Central memory CD8-positive, alpha-beta T cell (primary cell): Measurements from ENCODE around the gene C16orf86.

ENCODE experiments used
- ATAC-seq: fragments of 150-1000 bp; cut with Tn5 transposase; replicated peaks from 2 replicates; pipeline ENCODE4 v1.10.0; 2022; ENCODE audit warnings: mild to moderate bottlenecking, moderate FRiP score, moderate number of reproducible peaks; ENCODE audit not compliant: poor library complexity, severe bottlenecking; ENCODE audit errors: extremely low read depth
- DNase-seq, 2 donors: peaks; one replicate each; pipeline ENCODE4 v3.0.0; 2021; ENCODE audit warnings: low spot score in 2 of 2
- H3K27ac Mint-ChIP-seq: one replicate; pipeline ENCODE4 v1.8.0; 2022; ENCODE audit warnings: low read depth, mild to moderate bottlenecking, moderate library complexity, mixed read lengths
- H3K27me3 Mint-ChIP-seq: one replicate; pipeline ENCODE4 v1.8.0; 2022; ENCODE audit warnings: mixed read lengths
- H3K36me3 Mint-ChIP-seq: one replicate; pipeline ENCODE4 v1.8.0; 2022; ENCODE audit warnings: mild to moderate bottlenecking, moderate library complexity, mixed read lengths; ENCODE audit not compliant: insufficient read depth
- H3K4me1 Mint-ChIP-seq: one replicate; pipeline ENCODE4 v1.8.0; 2022; ENCODE audit warnings: mixed read lengths
- H3K4me3 Mint-ChIP-seq: one replicate; pipeline ENCODE4 v1.8.0; 2022; ENCODE audit warnings: mild to moderate bottlenecking, moderate library complexity, mixed read lengths
- H3K9me3 Mint-ChIP-seq: one replicate; pipeline ENCODE4 v1.8.0; 2022; ENCODE audit warnings: mixed read lengths

The C16orf86 gene

DNA sequence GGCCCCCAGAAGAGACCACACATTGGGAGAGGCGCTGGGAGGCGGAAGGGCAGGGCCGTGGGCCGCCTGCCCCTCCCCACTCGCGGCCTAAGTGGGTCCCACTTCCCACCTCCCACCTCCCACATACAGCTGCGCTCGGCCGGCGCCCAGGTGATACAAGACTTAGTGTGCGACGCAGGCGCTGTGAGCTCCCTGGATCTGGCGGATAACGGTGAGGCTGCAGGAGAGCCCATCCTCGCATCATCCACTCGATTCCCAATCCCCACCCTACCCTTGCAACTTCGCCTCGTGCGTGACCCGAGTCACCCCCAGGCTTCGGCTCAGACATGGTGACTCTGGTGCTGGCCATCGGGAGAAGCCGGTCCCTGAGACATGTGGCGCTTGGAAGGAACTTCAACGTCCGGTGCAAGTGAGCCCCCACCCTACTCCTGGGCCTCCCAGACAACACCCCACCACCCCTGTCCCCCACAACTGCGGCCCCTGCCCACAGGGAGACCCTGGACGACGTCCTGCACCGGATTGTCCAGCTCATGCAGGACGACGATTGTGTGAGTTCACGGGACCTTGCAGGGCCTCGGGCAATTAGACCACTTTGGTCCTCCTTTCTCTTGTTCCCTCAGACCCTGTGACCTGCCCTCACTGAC, 17.7 kb upstream of the C16orf86 start:
- Mint-ChIP-seq H3K27ac (no peak overlapping the region), H3K4me3 (no peak overlapping the region), H3K36me3 (peaks cover 19% of the 10 kb centered on the region), H3K4me1 (peaks cover 18% of the 10 kb centered on the region), H3K9me3 (no peaks in the 10 kb centered on the region), H3K27me3 (no peaks in the 10 kb centered on the region)
- no peak for DNase-seq
- no peak for ATAC-seq

DNA sequence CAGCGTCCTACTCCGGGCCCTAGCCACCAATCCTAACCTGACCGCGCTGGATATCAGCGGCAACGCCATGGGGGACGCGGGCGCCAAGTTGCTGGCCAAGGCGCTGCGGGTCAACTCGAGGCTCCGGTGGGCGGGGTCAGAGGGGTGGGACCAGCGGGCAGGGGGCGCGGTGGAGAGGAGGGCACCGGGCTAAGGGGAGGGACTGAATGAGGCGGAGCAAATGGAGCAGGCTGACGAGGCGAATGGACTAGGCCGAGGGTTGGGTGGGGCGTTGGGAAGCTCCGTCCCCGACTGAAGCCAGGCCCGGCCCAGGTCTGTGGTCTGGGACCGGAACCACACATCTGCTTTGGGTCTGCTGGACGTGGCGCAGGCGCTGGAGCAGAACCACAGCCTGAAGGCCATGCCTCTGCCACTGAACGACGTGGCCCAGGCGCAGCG, 17.1 kb upstream of the C16orf86 start:
- Mint-ChIP-seq H3K27me3 (no peaks in the 10 kb centered on the region), H3K4me1 (peaks cover 18% of the 10 kb centered on the region), H3K27ac (no peak overlapping the region), H3K9me3 (no peaks in the 10 kb centered on the region), H3K4me3 (no peak overlapping the region), H3K36me3 (peaks cover 19% of the 10 kb centered on the region)
- no peak for DNase-seq
- ATAC-seq, result no peak

DNA sequence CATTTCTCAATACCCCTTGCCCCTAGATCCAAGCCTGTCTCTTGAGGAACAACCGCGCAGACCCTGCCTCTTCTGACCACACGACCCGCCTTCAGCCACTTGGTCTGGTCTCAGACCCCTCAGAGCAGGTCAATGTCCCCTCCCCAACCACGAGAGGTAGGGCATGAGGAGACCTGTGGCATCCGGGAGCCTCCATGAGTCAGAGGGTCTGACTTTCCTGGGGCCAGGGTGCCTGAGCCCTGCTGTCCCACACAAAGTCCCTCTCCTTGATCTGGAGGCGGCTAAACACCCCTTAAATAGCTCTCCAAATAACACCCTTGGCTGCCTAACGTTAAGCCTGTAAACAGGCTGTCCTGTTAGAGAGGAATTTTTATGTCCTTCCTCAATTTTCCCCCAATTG, 16.6 kb upstream of the C16orf86 start:
- H3K9me3 Mint-ChIP-seq, result no peaks in the 10 kb centered on the region
- DNase-seq (no peak), ATAC-seq (no peak)
- H3K27me3 Mint-ChIP-seq, result no peaks in the 10 kb centered on the region
- H3K4me1 Mint-ChIP-seq, result peaks cover 18% of the 10 kb centered on the region
- no peak overlapping the region for H3K4me3 Mint-ChIP-seq
- peaks cover 21% of the 10 kb centered on the region for H3K36me3 Mint-ChIP-seq
- peak overlapping the region; percentile 32 for H3K27ac Mint-ChIP-seq

DNA sequence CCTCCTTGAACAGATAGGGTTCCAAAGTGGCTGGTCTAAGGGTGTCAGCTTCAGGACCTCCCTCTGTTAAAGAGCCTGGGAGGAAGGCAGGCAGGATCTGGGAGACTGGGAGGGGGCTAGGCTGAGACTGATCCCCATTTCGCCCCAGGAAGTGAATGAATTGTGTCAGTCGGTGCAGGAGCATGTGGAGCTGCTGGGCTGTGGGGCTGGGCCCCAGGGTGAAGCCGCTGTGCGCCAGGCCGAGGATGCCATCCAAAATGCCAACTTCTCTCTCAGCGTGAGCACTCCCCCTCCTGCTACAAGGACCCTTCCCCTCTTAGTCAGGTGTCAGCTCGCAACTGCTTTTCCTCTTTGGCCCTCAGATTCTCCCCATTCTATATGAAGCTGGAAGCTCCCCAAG, 15.6 kb upstream of the C16orf86 start:
- Mint-ChIP-seq H3K4me3 (no peak overlapping the region), H3K27ac (peak overlapping the region; percentile 32), H3K9me3 (no peaks in the 10 kb centered on the region), H3K4me1 (peaks cover 24% of the 10 kb centered on the region), H3K27me3 (no peaks in the 10 kb centered on the region), H3K36me3 (peaks cover 22% of the 10 kb centered on the region)
- DNase-seq, result no peak
- ATAC-seq, result no peak

DNA sequence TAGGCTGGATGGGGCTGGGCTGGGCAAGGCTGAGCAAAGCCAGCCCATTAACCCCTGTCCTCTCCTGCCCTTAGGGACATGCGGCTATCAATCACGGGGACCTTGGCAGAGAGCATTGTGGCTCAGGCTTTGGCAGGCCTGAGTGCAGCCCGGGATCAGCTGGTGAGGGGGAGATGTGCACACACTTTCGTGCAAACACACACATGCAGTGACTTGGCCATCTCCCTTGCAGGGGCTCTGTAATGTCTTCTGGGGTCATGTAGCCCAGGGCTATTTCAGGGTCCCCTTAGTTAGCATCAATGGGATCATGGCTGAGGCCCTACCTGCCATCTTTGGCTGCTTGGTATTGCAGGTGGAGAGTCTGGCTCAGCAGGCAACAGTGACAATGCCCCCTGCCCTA, 14.8 kb upstream of the C16orf86 start:
- Mint-ChIP-seq H3K36me3 (peaks cover 22% of the 10 kb centered on the region), H3K9me3 (no peaks in the 10 kb centered on the region), H3K27me3 (no peaks in the 10 kb centered on the region), H3K4me3 (no peak overlapping the region), H3K4me1 (peaks cover 24% of the 10 kb centered on the region), H3K27ac (peak overlapping the region; percentile 59)
- DNase-seq, result no peak
- no peak for ATAC-seq

DNA sequence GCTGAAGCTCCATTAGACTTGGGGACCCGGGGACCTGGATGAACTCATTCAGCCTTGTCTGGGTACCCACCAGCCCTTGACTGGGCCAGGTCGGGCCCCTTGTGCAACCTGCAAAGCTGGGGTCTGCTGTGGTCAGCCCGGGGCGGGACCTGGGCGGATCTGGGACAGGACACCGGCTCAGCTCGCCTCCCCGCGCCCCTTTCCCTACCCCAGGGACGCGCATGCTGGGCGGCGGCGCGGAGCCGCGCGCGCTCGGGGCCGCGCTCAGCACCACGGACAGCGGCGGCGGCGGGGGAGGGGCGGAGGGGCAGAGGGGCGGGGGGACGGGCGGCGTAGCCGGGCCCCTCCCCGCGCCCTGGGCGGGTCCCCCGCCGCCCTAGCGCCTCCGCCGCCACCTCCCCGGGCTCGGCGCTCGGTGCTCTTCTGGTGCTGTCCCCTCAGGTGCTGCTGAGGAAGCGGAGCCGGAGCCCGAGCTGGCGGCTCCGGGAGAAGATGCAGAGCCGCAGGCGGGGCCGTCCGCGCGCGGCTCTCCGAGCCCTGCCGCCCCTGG, 14.0 kb upstream of the C16orf86 start:
- ATAC-seq (no peak), DNase-seq (no peak)
- Mint-ChIP-seq H3K9me3 (no peaks in the 10 kb centered on the region), H3K36me3 (peaks cover 22% of the 10 kb centered on the region), H3K27ac (no peak overlapping the region), H3K27me3 (no peaks in the 10 kb centered on the region), H3K4me1 (peaks cover 24% of the 10 kb centered on the region), H3K4me3 (no peak overlapping the region)

DNA sequence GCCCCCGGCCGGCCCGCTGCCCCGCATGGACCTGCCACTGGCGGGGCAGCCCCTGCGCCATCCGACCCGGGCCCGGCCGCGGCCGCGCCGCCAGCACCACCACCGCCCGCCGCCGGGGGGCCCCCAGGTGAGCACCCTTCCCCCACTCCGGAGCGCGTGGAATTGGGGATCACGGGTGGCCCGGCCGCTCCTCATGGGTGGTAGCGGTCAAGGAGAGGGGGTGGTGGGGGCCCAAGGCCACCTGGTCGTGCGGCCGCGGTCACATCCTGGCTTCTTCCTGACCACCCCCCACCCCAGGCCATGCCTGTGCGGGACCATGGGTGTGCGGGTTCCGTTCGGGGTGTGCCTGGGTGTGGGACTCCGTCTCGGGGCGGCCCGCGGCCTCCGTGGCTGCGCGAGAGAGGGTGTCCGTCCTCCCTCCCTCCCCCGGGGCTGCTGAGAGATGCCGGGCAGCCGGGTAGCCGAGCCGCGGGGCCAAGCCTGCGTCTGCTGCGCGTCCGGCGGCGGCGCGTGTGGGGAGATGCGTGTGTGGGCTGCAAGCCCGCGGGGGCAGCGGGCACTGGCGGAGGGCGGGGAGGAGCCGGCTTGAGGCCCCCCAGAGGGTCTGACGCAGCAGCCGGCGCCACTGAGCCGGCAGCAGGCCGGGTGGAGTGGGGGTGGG, 13.4 kb upstream of the C16orf86 start:
- H3K27me3 Mint-ChIP-seq, result no peaks in the 10 kb centered on the region
- DNase-seq, result no peak
- H3K4me3 Mint-ChIP-seq, result no peak overlapping the region
- H3K9me3 Mint-ChIP-seq, result no peaks in the 10 kb centered on the region
- ATAC-seq, result no peak
- peaks cover 24% of the 10 kb centered on the region for H3K4me1 Mint-ChIP-seq
- H3K27ac Mint-ChIP-seq, result no peak overlapping the region
- peaks cover 24% of the 10 kb centered on the region for H3K36me3 Mint-ChIP-seq

DNA sequence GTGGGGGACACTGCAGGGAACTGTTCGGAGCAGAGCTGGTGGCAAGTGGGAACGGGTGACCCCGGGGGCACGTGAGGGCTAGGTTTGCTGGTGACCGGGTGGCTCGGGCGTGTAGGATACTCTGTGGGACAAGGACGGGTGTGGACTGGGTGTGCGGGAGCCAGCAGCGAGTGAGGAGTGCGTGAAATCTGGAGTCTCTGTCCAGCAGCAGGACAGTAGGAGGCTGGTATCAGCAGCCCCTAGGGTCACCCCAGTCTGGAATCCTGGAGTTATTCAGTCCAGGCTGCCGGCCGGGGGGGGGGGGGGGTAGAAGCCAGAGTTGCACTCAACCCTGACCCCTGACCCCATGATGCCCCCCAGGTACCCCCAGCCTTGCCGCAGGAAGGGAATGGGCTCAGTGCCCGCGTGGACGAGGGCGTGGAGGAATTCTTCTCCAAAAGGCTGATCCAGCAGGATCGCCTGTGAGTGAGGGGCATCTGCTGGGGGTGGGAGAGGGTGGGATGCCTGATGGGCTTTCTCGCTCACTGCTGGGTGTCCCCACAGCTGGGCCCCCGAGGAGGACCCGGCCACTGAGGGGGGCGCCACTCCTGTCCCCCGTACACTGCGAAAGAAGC, 12.7 kb upstream of the C16orf86 start:
- Mint-ChIP-seq H3K27ac (no peak overlapping the region), H3K9me3 (no peaks in the 10 kb centered on the region), H3K4me3 (no peak overlapping the region), H3K36me3 (peaks cover 25% of the 10 kb centered on the region), H3K27me3 (no peaks in the 10 kb centered on the region), H3K4me1 (peaks cover 27% of the 10 kb centered on the region)
- DNase-seq (no peak), ATAC-seq (no peak)

DNA sequence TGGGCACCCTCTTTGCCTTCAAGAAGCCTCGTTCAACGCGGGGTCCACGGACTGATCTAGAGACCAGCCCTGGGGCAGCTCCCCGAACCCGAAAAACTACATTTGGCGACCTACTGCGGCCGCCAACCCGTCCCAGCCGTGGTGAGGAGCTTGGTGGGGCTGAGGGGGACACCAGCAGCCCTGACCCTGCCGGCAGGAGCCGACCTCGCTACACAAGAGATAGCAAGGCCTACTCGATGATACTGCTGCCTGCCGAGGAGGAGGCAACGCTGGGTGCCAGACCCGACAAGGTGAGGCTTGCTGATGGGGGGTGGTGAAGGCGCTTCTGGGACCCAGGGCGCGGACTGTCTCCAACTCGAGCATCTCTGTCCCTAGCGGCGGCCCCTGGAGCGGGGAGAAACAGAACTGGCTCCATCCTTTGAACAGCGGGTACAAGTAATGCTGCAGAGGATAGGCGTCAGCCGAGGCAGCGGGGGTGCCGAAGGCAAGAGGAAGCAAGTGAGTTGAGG, 12.2 kb upstream of the C16orf86 start:
- H3K36me3 Mint-ChIP-seq, result peaks cover 27% of the 10 kb centered on the region
- DNase-seq (no peak), ATAC-seq (no peak)
- H3K4me3 Mint-ChIP-seq, result no peak overlapping the region
- H3K9me3 Mint-ChIP-seq, result no peaks in the 10 kb centered on the region
- peaks cover 33% of the 10 kb centered on the region for H3K4me1 Mint-ChIP-seq
- H3K27me3 Mint-ChIP-seq, result no peaks in the 10 kb centered on the region
- peak overlapping the region; percentile 61 for H3K27ac Mint-ChIP-seq

DNA sequence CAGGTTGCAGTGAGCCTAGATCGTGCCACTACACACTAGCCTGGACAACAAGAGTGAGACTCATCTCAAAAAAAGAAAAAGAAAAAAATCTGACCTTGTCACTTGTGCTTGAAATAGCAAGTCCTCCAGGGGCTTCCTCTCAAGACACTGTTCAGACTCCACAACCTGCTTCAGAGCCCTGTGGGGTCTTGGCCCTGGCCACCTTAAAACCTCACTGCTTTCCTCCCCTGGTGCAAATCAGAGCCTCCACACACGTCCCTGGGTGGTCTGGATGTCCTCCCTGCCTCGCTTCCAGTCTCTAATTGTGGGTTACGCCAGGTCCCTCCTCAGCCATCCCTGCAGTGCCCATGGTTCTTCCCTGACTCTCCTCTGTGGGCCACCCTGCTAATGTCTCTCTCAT, 11.3 kb upstream of the C16orf86 start:
- Mint-ChIP-seq H3K4me3 (no peak overlapping the region), H3K36me3 (peaks cover 29% of the 10 kb centered on the region), H3K4me1 (peaks cover 31% of the 10 kb centered on the region), H3K27me3 (no peaks in the 10 kb centered on the region), H3K27ac (peak overlapping the region; percentile 45), H3K9me3 (no peaks in the 10 kb centered on the region)
- DNase-seq (no peak), ATAC-seq (no peak)

DNA sequence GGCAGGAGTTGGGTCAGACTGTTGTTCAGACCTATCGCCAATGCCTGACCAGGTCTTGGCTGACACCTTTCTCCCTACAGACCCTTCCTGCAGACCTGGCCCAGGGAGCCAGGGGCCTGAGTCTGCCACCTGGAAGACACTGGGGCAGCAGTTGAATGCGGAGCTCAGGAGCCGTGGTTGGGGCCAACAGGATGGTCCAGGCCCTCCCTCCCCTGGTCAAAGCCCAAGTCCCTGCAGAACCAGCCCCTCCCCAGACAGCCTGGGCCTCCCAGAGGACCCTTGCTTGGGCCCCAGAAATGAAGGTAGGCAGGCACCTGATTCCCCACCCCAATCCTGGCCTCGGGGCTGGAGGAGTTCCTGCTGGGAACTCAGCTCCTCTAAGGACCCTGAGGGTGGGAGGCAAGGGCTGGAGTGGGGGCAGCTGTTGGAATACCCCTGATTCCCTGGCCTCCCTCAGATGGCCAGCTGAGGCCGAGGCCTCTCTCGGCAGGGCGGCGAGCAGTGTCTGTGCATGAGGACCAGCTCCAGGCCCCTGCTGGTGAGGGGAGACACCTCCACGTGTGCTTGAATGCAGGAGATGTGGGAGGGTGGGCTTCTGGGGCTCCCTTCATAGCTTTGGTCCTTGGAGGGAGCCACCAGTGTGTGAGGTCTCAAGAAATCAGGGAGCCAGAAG, 10.1 kb upstream of the C16orf86 start:
- no peak for ATAC-seq
- Mint-ChIP-seq H3K4me1 (peaks cover 32% of the 10 kb centered on the region), H3K4me3 (no peak overlapping the region), H3K27ac (no peak overlapping the region), H3K27me3 (no peaks in the 10 kb centered on the region), H3K9me3 (no peaks in the 10 kb centered on the region), H3K36me3 (peaks cover 28% of the 10 kb centered on the region)
- DNase-seq, result no peak

DNA sequence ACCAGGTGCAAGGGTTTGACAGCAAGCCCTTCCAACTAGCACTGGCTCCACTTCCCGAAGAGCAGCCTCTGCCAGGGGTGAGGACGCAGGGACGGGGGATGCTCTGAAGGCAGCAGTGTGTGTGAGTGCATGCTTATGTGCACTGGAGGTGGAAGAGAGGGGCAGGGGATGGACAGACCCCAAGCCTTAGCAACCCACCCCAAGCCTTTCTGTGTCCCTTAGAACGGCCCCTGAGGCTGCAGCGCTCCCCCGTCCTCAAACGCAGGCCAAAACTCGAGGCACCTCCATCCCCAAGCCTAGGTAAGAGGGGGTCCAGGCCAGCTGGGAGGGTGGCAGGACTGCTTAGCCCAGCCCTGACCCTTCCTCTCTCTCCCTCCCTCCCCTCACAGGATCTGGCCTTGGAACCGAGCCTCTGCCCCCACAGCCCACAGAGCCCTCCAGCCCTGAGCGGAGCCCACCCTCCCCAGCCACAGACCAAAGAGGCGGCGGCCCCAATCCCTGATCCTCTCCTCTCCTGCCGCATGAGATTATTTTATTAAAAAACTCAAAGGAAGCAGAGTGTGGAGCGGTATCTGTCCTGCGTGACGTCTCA, 9.5 kb upstream of the C16orf86 start:
- H3K27ac Mint-ChIP-seq, result no peak overlapping the region
- no peaks in the 10 kb centered on the region for H3K9me3 Mint-ChIP-seq
- H3K27me3 Mint-ChIP-seq, result no peaks in the 10 kb centered on the region
- peaks cover 28% of the 10 kb centered on the region for H3K4me1 Mint-ChIP-seq
- DNase-seq (no peak), ATAC-seq (no peak)
- H3K4me3 Mint-ChIP-seq, result no peak overlapping the region
- peaks cover 24% of the 10 kb centered on the region for H3K36me3 Mint-ChIP-seq
